Adrenal gland (tissue), 12 donors: ENCODE data around the gene NNAT. TPM values are rescaled to one million over a fixed set of nuclear protein-coding genes. Genes with fewer than 3 reads are reported as not detected.

Experiments
- DNase-seq, 7 donors: peaks; one replicate each; pipeline ENCODE4 v3.0.0-alpha.2; 2019 to 2020
- H3K27ac ChIP-seq, 5 donors: fragments of 200-600 bp; sonication (generic) in 4 of 5; 1 replicate in 3 of 5; 2 replicates in 2 of 5; pipeline versions ENCODE4 v1.5.1 to v1.8.0; 2016 to 2020; ENCODE audit warnings: mild to moderate bottlenecking in 1 of 5
- H3K27me3 ChIP-seq: fragments of 200-600 bp; 2 replicates; pipeline ENCODE4 v1.8.0; 2021
- H3K36me3 ChIP-seq, 2 donors: fragments of 200-600 bp; replicated peaks in 1 of 2; 1 replicate in 1 of 2; 2 replicates in 1 of 2; pipeline versions ENCODE4 v1.5.1 to v1.8.0; 2018 to 2022
- H3K4me1 ChIP-seq, 2 donors: fragments of 200-600 bp; replicated peaks in 1 of 2; 1 replicate in 1 of 2; 2 replicates in 1 of 2; pipeline versions ENCODE4 v1.5.1 to v1.8.0; 2018 to 2021
- H3K4me3 ChIP-seq, 4 donors: fragments of 200-600 bp; sonication (generic) in 3 of 4; one replicate each; pipeline ENCODE4 v1.5.1; 2016 to 2018
- H3K9me3 ChIP-seq, 3 donors: fragments of 200-600 bp; sonication (generic) in 1 of 3; replicated peaks in 1 of 3; 1 replicate in 2 of 3; 2 replicates in 1 of 3; pipeline versions ENCODE4 v1.5.1 to v1.8.0; 2016 to 2021
- CTCF ChIP-seq, 6 experiments: fragments of 450-650 bp in 4 of 6; fragments of 200-600 bp in 2 of 6; sonication (generic) in 1 of 6; IDR thresholded peaks; 1 replicate in 5 of 6; 2 replicates in 1 of 6; pipeline versions ENCODE4 v1.5.1 to v1.8.0; 2016 to 2021; ENCODE audit warnings: antibody characterized with exemption in 6 of 6, mild to moderate bottlenecking in 2 of 6, moderate library complexity in 1 of 6
- POLR2A ChIP-seq, 2 donors: fragments of 450-650 bp; IDR thresholded peaks; one replicate each; pipeline ENCODE4 v1.6.1; 2017; ENCODE audit warnings: antibody characterized with exemption in 2 of 2, mild to moderate bottlenecking in 2 of 2, moderate library complexity in 1 of 2
- WGBS, 4 donors: extraction: QIAGEN DNeasy Blood & Tissue Kit in 2 of 4; methylation state at CpG; one replicate each; pipeline versions ENCODE4 v1.1.5 to v1.1.7; 2013 to 2017; 5-methylcytosine and 5-hydroxymethylcytosine counted together
- intact Hi-C, 2 donors: fragments of 100-400 bp; cut with DNase I; formaldehyde crosslinking; loops; one replicate each; pipeline versions ENCODE4 v1.14.1 to v1.15.0; 2022 to 2023
- polyA plus RNA-seq, 3 donors: library from polyadenylated mRNA; stranded (reverse); fragments of 200-250 nt in 2 of 3; fragments of 350-450 nt in 1 of 3; fragmentation: Illumina TruSeq in 1 of 3; extraction: RNeasy Lipid Tissue Mini Kit (QIAGEN cat#74804) in 1 of 3; gene quantifications; one replicate each; pipeline ENCODE4 v1.2.3, GENCODE V29; 2013 to 2014
- total RNA-seq, 9 donors: library from RNA; depleted of rRNA in 4 of 9; stranded (reverse); fragments of >200 nt in 4 of 9; fragments of 120-200 nt in 1 of 9; fragmentation: NEBNext Ultra II Directional in 1 of 9; extraction: Animal tissue kit (Norgen Biotek cat#: 25700) in 1 of 9; gene quantifications; one replicate each; pipeline versions ENCODE4 v1.1.0 to v1.2.4, GENCODE V29; 2013 to 2023
- donor health status: healthy with polysubstance abuse.
- donor health status: Bipolar disorder and iron deficiency.
- donor health status: DM: yes; HTN: yes; CAD: no.
- donor health status: DM: no; HTN: no; CAD: no.
- donor health status: DM: no; HTN: no; CAD: no.
- donor health status: DM: yes; HTN: yes; CAD: no.

Gene NNAT
- total and polyA plus RNA-seq, 12 donors: 0.22 to 23.5 (median 6.7) TPM; not detected in 2

GRCh38 chr20:37490663-37491350, 30.2 kb upstream of the NNAT start:
- 80 to 88% (median 84%) methylated on average over 7 of the region's 7 CpGs for WGBS, 4 donors
- H3K9me3 ChIP-seq: no peaks in the 10 kb centered on the region
- DNase-seq: peak in 1 of 7 donors; percentile 17
- H3K4me1 ChIP-seq: no peaks in the 10 kb centered on the region
- H3K36me3 ChIP-seq: no peaks in the 10 kb centered on the region
- H3K4me3 ChIP-seq: no peak overlapping the region
- no peak for TF ChIP-seq CTCF (IDR thresholded peaks at IDR 0.05)
- TF ChIP-seq POLR2A (IDR thresholded peaks at IDR 0.05): no peak
- H3K27me3 ChIP-seq: no peaks in the 10 kb centered on the region
- H3K27ac ChIP-seq: no peak overlapping the region
- intact Hi-C loops: no loop called here

- intact Hi-C loops: no loop called here
- DNase-seq: no peak
- no peaks in the 10 kb centered on the region for H3K27me3 ChIP-seq
Observed at GRCh38 chr20:37492096-37492625, 28.9 kb upstream of the NNAT start.

GRCh38 chr20:37492945-37493344, 28.1 kb upstream of the NNAT start:
- Histone ChIP-seq H3K36me3 (no peaks in the 10 kb centered on the region), H3K9me3 (no peaks in the 10 kb centered on the region), H3K27ac (no peak overlapping the region), H3K27me3 (no peaks in the 10 kb centered on the region), H3K4me1 (no peaks in the 10 kb centered on the region), H3K4me3 (no peak overlapping the region)
- 79 to 90% (median 86%) methylated on average over 2 of the region's 2 CpGs for WGBS, 4 donors
- TF ChIP-seq CTCF (IDR thresholded peaks at IDR 0.05) (no peak), POLR2A (IDR thresholded peaks at IDR 0.05) (no peak)
- intact Hi-C loops: no loop called here
- peak in 1 of 7 donors; percentile 39 for DNase-seq

More at GRCh38 chr20:37492096-37492625, 28.9 kb upstream of the NNAT start:
- H3K4me1 ChIP-seq: no peaks in the 10 kb centered on the region
- no peaks in the 10 kb centered on the region for H3K9me3 ChIP-seq
- H3K4me3 ChIP-seq: no peak overlapping the region
- no peaks in the 10 kb centered on the region for H3K36me3 ChIP-seq
- TF ChIP-seq POLR2A (IDR thresholded peaks at IDR 0.05) (no peak), CTCF (IDR thresholded peaks at IDR 0.05) (no peak)
- WGBS, 4 donors: 85 to 100% (median 94%) methylated on average over 6 of the region's 6 CpGs
- H3K27ac ChIP-seq: no peak overlapping the region

- WGBS, 4 donors: 85 to 98% (median 94%) methylated on average over 5 to 8 of the region's 8 CpGs
- Histone ChIP-seq H3K27ac (no peak overlapping the region), H3K9me3 (no peaks in the 10 kb centered on the region), H3K27me3 (no peaks in the 10 kb centered on the region), H3K4me1 (no peaks in the 10 kb centered on the region), H3K4me3 (no peak overlapping the region), H3K36me3 (no peaks in the 10 kb centered on the region)
- TF ChIP-seq CTCF (IDR thresholded peaks at IDR 0.05) (no peak), POLR2A (IDR thresholded peaks at IDR 0.05) (no peak)
- peak in 2 of 7 donors; percentile 11 to 29 for DNase-seq
- intact Hi-C loops: no loop called here
Observed at GRCh38 chr20:37494301-37494700, 26.7 kb upstream of the NNAT start.
